ENCODE measurements around the gene HIGD1B. TPM values are rescaled to one million over a fixed set of nuclear protein-coding genes. Genes with fewer than 3 reads are reported as not detected.
A peak's percentile ranks its signal among the peaks of the same experiment; 100 is the strongest.

The HIGD1B gene
- total and polyA plus RNA-seq, 2 donors (not counting 3 experiments of a cell fraction or from before 2014, with no cell fraction given) = not detected

- Histone ChIP-seq H3K4me1 (ENCODE audit: control insufficient read depth, extremely low read depth, insufficient read depth, low read length) (peaks cover 14% of the 10 kb centered on the region), H3K9me3 (replicated peaks; ENCODE audit: control insufficient read depth, insufficient read depth, low read length) (no peaks in the 10 kb centered on the region), H3K9me1 (replicated peaks; ENCODE audit: control insufficient read depth, extremely low read depth, insufficient read depth, low read length) (no peaks in the 10 kb centered on the region), H2AFZ (ENCODE audit: low read depth, low read length) (no peak overlapping the region), H3K27me3 (ENCODE audit: control insufficient read depth in 2 of 2, insufficient read depth in 2 of 2, low read length in 2 of 2) (no peaks in the 10 kb centered on the region), H4K20me1 (replicated peaks; ENCODE audit: control insufficient read depth, extremely low read depth, insufficient read depth, low read length) (no peaks in the 10 kb centered on the region), H3K4me2 (ENCODE audit: insufficient read depth, low read length) (no peak overlapping the region), H3K36me3 (ENCODE audit: control insufficient read depth in 2 of 2, extremely low read depth in 1 of 2, insufficient read depth in 2 of 2, low read length in 2 of 2) (peaks cover 12 to 28% of the 10 kb centered on the region in 2 experiments), H3K27ac (ENCODE audit: insufficient read depth, low read depth, low read length) (no peak overlapping the region), H3K79me2 (ENCODE audit: control insufficient read depth, insufficient read depth, low read length) (no peaks in the 10 kb centered on the region), H3K9ac (replicated peaks; ENCODE audit: extremely low read depth, insufficient read depth, low read length) (no peak overlapping the region), H3K4me3 (replicated peaks in 1 of 3; ENCODE audit: insufficient read depth in 1 of 3, low read depth in 1 of 3, low read length in 3 of 3) (no peak overlapping the region)
- dilution Hi-C loops (cut with MboI; ENCODE audit: extremely low pct_ligation_motif_present, low sequenced_read_pairs) = loop anchor here (25.0 kb wide), 1 partner anchor 103 kb away; the partner anchor contains the start of gene ADAM11
- FAIRE-seq = peak; percentile 83
- peak; percentile 80 for DNase-seq (ENCODE audit: low read depth, low spot score)
- intact Hi-C loops (cut with micrococcal nuclease) = loop anchor here (1.0 kb wide), 2 partner anchors 86 to 90 kb away; no protein-coding TSS in a partner anchor
- BruUV-seq (replicated peaks) = no TSS peak
- ChIA-PET CTCF (interaction anchor here (0.6 to 16.1 kb wide), 7 partner anchors 8 to 234 kb away, joined by 3 to 368 read pairs (median 8); no protein-coding TSS in a partner anchor), POLR2A (no interaction called here)
- no peak for TF ChIP-seq JUN (IDR thresholded peaks at IDR 0.05; ENCODE audit: borderline replicate concordance, insufficient read depth, insufficient read length, low read depth)
- no peak for TF ChIP-seq FOS (IDR thresholded peaks at IDR 0.05; ENCODE audit: borderline replicate concordance, insufficient read depth, low read length)
- no peak for TF ChIP-seq MAX (IDR thresholded peaks at IDR 0.05; ENCODE audit: insufficient read depth, insufficient read length)
- peak; percentile 82 to 84 for TF ChIP-seq CTCF (IDR thresholded peaks at IDR 0.05; ENCODE audit: extremely low read depth in 1 of 2, insufficient read depth in 1 of 2, low read depth in 1 of 2, low read length in 2 of 2)
- TF ChIP-seq EZH2 (IDR thresholded peaks at IDR 0.05; ENCODE audit: borderline replicate concordance, low read depth, low read length, severe bottlenecking) = no peak
Measured at GRCh38 chr17:44865231-44865660, 17.6 kb downstream of the HIGD1B start.
